HEK293T (cell line): ENCODE data around the gene ALDH4A1.

Source experiments
- BHLHE40 ChIP-seq: fragments of 450-650 bp; IDR thresholded peaks from 2 replicates; pipeline ENCODE4 v1.6.1; 2016; ENCODE audit warnings: mild to moderate bottlenecking, moderate library complexity, borderline replicate concordance
- CTBP1 ChIP-seq: fragments of 450-650 bp; IDR thresholded peaks from 2 replicates; pipeline ENCODE4 v1.6.1; 2016; ENCODE audit warnings: borderline replicate concordance
- FOXK2 ChIP-seq: fragments of 450-650 bp; IDR thresholded peaks from 2 replicates; pipeline ENCODE4 v1.6.1; 2016; ENCODE audit warnings: mild to moderate bottlenecking
- HDGF ChIP-seq: fragments of 450-650 bp; IDR thresholded peaks from 2 replicates; pipeline ENCODE4 v1.6.1; 2017; ENCODE audit warnings: antibody characterized with exemption, borderline replicate concordance
- PKNOX1 ChIP-seq: fragments of 450-650 bp; IDR thresholded peaks from 2 replicates; pipeline ENCODE4 v1.6.1; 2016
- SP1 ChIP-seq: fragments of 450-650 bp; IDR thresholded peaks from 2 replicates; pipeline ENCODE4 v1.6.1; 2017

DNA sequence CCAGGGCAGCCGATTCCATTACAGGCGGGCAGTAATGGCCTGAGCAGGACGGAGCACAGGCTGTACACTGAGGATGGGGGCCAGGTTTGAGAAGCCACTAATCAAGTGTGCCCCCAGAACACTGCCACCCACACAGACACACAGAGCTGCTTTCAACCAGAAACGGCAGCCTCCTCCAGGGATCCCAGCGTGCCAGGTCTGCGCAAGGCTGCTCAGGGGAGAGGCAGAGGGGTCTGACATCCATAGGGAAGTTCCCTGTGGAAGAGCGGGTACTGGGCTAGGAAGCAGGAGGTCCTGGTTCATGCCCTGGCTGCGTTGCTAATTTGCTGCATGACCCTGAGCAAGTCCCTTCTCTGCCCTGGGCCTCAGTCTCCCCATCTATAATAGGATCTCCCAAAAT, 26.1 kb upstream of the ALDH4A1 start:
- TF ChIP-seq CTBP1 (no peak), PKNOX1 (no peak), HDGF (no peak), FOXK2 (no peak), SP1 (no peak), BHLHE40 (no peak)
